BJ (cell line): ENCODE measurements around the gene RASGRF1. TPM values are rescaled to one million over a fixed set of nuclear protein-coding genes. Genes with fewer than 3 reads are reported as not detected.

Source experiments
- CTCF ChIA-PET: fragments of 350-600 bp; formaldehyde crosslinking; extraction: SDS; loops from one replicate; lab custom pipeline; 2021; ENCODE audit warnings: antibody characterized with exemption, inconsistent platforms; lab: Yijun Ruan, JAX
- POLR2A ChIA-PET: fragments of 300-600 bp; sonication (Branson Sonifier 250); formaldehyde crosslinking; extraction: SDS; loops from one replicate; lab custom pipeline; 2021; ENCODE audit warnings: antibody characterized with exemption; lab: Charles Lee
- DNase-seq: peaks from one replicate; pipeline ENCODE4 v3.0.0-alpha.2; 2011; ENCODE audit warnings: low read depth
- H3K27me3 ChIP-seq: 2 replicates; pipeline ENCODE4 v1.6.0; 2011; ENCODE audit warnings: low read length; ENCODE audit not compliant: control insufficient read depth, insufficient read depth
- H3K36me3 ChIP-seq: 2 replicates; pipeline ENCODE4 v1.5.1; 2011; ENCODE audit warnings: low read length; ENCODE audit not compliant: control insufficient read depth, insufficient read depth
- H3K4me3 ChIP-seq: 2 replicates; pipeline ENCODE4 v1.5.1; 2011; ENCODE audit warnings: low read depth, mild to moderate bottlenecking, control low read depth, low read length
- CTCF ChIP-seq: IDR thresholded peaks from 2 replicates; pipeline ENCODE4 v1.5.1; 2011; ENCODE audit warnings: low read depth, mild to moderate bottlenecking, control low read depth, inconsistent platforms, low read length, moderate library complexity; ENCODE audit not compliant: insufficient read depth
- polyA plus RNA-seq: library from polyadenylated mRNA; depleted of rRNA; stranded (reverse); fragments of >200 nt; gene quantifications from 2 replicates; pipeline ENCODE4 v1.2.3, GENCODE V29; 2011

Gene RASGRF1
- polyA plus RNA-seq, 1 experiment, result 0.31 TPM

GRCh38 chr15:79089890-79090486, 592 bp downstream of the RASGRF1 start:
- Histone ChIP-seq H3K36me3 (no peaks in the 10 kb centered on the region), H3K4me3 (no peak overlapping the region), H3K27me3 (peaks cover 27% of the 10 kb centered on the region)
- DNase-seq, result no peak
- ChIA-PET CTCF (no interaction called here), POLR2A (no interaction called here)
- TF ChIP-seq CTCF, result no peak

GRCh38 chr15:79089331-79089889, 1.2 kb downstream of the RASGRF1 start:
- Histone ChIP-seq H3K36me3 (no peaks in the 10 kb centered on the region), H3K4me3 (no peak overlapping the region), H3K27me3 (peaks cover 27% of the 10 kb centered on the region)
- ChIA-PET CTCF (no interaction called here), POLR2A (no interaction called here)
- no peak for TF ChIP-seq CTCF
- no peak for DNase-seq

GRCh38 chr15:79088426-79089205, 2.0 kb downstream of the RASGRF1 start:
- peaks cover 26% of the 10 kb centered on the region for H3K27me3 ChIP-seq
- TF ChIP-seq CTCF, result no peak
- no peak for DNase-seq
- H3K36me3 ChIP-seq, result no peaks in the 10 kb centered on the region
- no peak overlapping the region for H3K4me3 ChIP-seq
- ChIA-PET POLR2A (no interaction called here), CTCF (no interaction called here)

GRCh38 chr15:79086814-79087213, 3.8 kb downstream of the RASGRF1 start:
- no peaks in the 10 kb centered on the region for H3K36me3 ChIP-seq
- no peak for TF ChIP-seq CTCF
- no peak overlapping the region for H3K4me3 ChIP-seq
- POLR2A ChIA-PET, result no interaction called here
- peaks cover 23% of the 10 kb centered on the region for H3K27me3 ChIP-seq
- no peak for DNase-seq
- CTCF ChIA-PET, result no interaction called here

GRCh38 chr15:79084308-79084968, 6.1 kb downstream of the RASGRF1 start:
- ChIA-PET CTCF (no interaction called here), POLR2A (no interaction called here)
- H3K36me3 ChIP-seq, result no peaks in the 10 kb centered on the region
- DNase-seq, result no peak
- H3K4me3 ChIP-seq, result no peak overlapping the region
- no peak for TF ChIP-seq CTCF
- peaks cover 9% of the 10 kb centered on the region for H3K27me3 ChIP-seq
